ENCODE measurements around the gene HNF1A.

Gene HNF1A

GRCh38 chr12:120984351-120984898, 6.1 kb downstream of the HNF1A start:
- DNase-seq (ENCODE audit: low read depth in 2 of 2) = no peak

- DNase-seq (ENCODE audit: low read depth in 2 of 2) = no peak
These were observed 9.9 kb downstream of the HNF1A start for GRCh38 chr12:120988234-120988633.

- DNase-seq (ENCODE audit: low read depth in 2 of 2) = no peak
These were observed 10.3 kb downstream of the HNF1A start for GRCh38 chr12:120988658-120989057.

GRCh38 chr12:120989687-120990086, 11.3 kb downstream of the HNF1A start:
- no peak for DNase-seq (ENCODE audit: low read depth in 2 of 2)

- no peak for DNase-seq (ENCODE audit: low read depth in 2 of 2)
These were observed 12.2 kb downstream of the HNF1A start for GRCh38 chr12:120990487-120991055.

GRCh38 chr12:120991965-120992364, 13.6 kb downstream of the HNF1A start:
- no peak for DNase-seq (ENCODE audit: low read depth in 2 of 2)

- no peak for DNase-seq (ENCODE audit: low read depth in 2 of 2)
These were observed 14.6 kb downstream of the HNF1A start for GRCh38 chr12:120992989-120993388.

- no peak for DNase-seq (ENCODE audit: low read depth in 2 of 2)
These were observed 15.2 kb downstream of the HNF1A start for GRCh38 chr12:120993496-120993895.

- DNase-seq (ENCODE audit: low read depth in 2 of 2) = no peak
These were observed 15.7 kb downstream of the HNF1A start for GRCh38 chr12:120994059-120994458.

GRCh38 chr12:120994589-120995337, 16.4 kb downstream of the HNF1A start:
- no peak for DNase-seq (ENCODE audit: low read depth in 2 of 2)

- no peak for DNase-seq (ENCODE audit: low read depth in 2 of 2)
These were observed 17.9 kb downstream of the HNF1A start for GRCh38 chr12:120996133-120996746.

- DNase-seq (ENCODE audit: low read depth in 2 of 2) = no peak
These were observed 19.1 kb downstream of the HNF1A start for GRCh38 chr12:120997448-120997847.

- no peak for DNase-seq (ENCODE audit: low read depth in 2 of 2)
These were observed 20.1 kb downstream of the HNF1A start for GRCh38 chr12:120998435-120998834.

- DNase-seq (ENCODE audit: low read depth in 2 of 2) = no peak
These were observed 21.1 kb downstream of the HNF1A start for GRCh38 chr12:120999191-121000120.

GRCh38 chr12:121000530-121000929, 22.2 kb downstream of the HNF1A start:
- DNase-seq (ENCODE audit: low read depth in 2 of 2) = no peak

GRCh38 chr12:121001060-121001459, 22.7 kb downstream of the HNF1A start:
- no peak for DNase-seq (ENCODE audit: low read depth in 2 of 2)

- no peak for DNase-seq (ENCODE audit: low read depth in 2 of 2)
These were observed 23.6 kb downstream of the HNF1A start for GRCh38 chr12:121001841-121002483.

GRCh38 chr12:121003650-121004049, 25.3 kb downstream of the HNF1A start:
- no peak for DNase-seq (ENCODE audit: low read depth in 2 of 2)

- DNase-seq (ENCODE audit: low read depth in 2 of 2) = no peak
These were observed 26.0 kb downstream of the HNF1A start for GRCh38 chr12:121004253-121004815.

GRCh38 chr12:121005346-121005815, 27.0 kb downstream of the HNF1A start:
- no peak for DNase-seq (ENCODE audit: low read depth in 2 of 2)

All from stimulated activated CD8-positive, alpha-beta memory T cell treated with anti-CD3 and anti-CD28 coated beads, Interleukin-7, amount 100 ng/mL, for 1 hour (primary cell).